HG03442 (cell line): Measurements from ENCODE around the gene EVI5L.
"Not testable (repeated sequence)": the region's sequence is repeated elsewhere in the genome, so short reads cannot be mapped to it uniquely, and the experiment has no call there.

Experiments
- ATAC-seq: cut with Tn5 transposase; IDR thresholded peaks from one replicate; pipeline ENCODE4 v1.9.1; 2021; ENCODE audit warnings: mild to moderate bottlenecking, moderate library complexity; ENCODE audit not compliant: unreplicated experiment

The EVI5L gene

DNA sequence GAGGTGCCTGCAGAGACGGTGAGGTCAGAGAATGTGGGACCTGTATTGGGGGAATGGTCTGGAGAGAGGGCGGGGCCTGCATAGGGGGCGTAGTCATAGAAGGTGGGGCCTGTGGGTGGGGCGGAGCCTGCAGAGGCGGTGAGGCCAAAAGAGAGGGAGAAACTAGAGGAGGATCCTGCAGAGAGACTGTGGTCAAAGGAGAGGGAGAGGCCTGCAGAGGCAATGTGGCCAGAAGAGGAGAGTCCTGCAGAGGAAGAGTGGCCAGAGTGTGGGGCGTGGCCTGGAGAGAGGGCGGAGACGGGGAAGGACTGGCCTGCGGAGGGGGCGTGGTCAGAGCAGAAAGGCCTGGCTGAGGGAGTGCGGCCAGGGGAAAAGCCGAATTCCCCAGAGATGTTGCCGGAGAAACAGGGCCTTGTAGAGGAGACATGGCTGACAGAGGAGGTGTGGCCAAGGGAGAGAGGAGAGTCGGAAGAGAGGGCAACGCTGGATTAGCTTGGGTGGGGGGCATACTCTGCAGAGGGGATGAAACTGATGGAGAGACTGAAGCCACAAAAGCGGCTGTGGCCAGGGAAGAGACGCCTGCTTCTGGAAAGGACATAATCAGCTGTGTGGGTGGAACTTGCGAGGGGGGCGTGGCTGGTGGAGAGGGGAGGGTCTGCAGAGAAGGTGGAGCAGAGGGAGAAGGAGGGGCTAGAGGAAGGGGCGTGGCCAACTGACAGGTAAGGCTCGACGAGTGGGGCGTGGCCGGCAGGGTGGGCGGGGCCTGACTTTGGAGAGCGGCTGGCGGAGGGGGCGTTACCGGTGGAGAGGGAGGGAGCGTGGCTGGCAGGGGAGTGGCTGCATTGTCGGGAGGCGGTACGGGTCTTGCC is 41.7 kb downstream of the EVI5L start:
- no peak for ATAC-seq

GRCh38 chr19:7872306-7873204 is 42.5 kb downstream of the EVI5L start:
- ATAC-seq = no peak

GRCh38 chr19:7873304-7874075 is 43.5 kb downstream of the EVI5L start:
- ATAC-seq = no peak

DNA sequence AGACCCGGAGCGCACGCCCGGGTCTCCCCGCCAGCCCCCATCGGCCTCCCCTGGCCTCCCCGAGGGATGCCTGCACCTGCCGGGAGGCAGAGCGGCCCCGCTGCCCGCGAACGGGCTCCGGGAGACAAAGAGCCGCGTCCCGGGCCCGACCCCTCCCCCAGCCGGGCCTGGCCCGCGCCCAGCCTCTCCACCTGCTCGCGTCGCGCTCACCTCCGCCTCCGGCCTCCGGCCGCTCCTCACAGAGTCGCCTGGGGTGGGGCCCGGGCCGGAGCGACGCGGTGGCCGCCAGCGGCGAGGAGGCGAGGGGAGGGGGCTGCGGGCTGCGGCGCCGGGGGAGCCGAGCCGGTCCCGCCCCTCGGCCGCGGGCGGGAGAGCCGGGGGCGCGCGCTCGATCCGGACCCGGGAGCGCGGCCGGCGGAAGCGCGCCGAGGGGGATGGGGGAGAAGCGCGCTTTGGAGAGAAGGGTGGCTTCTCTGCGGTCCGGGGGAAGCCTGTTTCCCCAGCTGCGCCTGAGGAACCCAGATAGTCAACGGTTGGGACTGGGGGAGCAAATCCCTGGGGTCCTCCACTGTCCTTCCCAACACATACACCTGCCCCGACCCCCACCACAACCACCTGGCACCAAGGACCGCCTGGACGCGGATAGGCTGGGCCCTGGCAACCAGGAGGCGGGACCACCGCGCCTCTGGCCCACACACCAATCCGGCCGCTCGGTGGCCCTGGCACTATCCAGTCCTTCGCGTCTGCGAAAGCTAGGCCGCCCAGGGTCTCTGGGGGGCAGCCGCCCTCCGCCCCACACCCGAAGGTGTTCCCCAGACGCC is 44.3 kb downstream of the EVI5L start, which contains the start of gene PRR36:
PRR36 (minus strand) TSS at position 315 of the 821 bp plus-strand sequence. CDS start 701 bp downstream, outside the sequence.
- ATAC-seq = no peak

- no peak for ATAC-seq
These were observed 44.9 kb downstream of the EVI5L start for GRCh38 chr19:7874897-7875273.

DNA sequence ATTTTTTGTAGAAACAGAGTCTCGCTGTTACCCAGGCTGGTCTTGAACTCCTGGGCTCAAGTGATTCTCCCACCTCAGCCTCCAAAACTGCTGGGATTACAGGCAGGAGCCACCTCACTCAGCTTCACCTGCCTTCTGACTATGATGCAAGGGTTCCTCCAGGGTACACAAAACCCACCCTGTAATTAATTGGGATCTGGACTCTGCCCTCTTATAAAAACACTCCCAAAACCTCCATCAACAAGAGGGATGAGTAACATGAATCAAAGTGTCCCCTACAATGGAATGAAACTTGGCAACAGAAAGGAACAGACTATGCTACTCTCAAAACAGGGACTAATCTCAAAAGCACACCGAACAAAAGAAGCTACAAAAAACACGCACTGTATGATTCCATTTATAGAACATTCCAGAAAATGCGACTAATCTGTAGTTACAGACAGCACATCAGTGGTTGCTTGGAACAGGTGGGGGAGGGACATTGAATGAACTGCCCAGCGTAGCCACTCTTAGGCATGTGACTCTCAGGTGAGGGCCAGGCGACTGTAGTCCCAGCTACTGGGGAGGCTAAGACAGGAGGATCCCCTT is 47.3 kb downstream of the EVI5L start:
- ATAC-seq = no peak

GRCh38 chr19:7879111-7879807 is 49.2 kb downstream of the EVI5L start:
- ATAC-seq = no peak

DNA sequence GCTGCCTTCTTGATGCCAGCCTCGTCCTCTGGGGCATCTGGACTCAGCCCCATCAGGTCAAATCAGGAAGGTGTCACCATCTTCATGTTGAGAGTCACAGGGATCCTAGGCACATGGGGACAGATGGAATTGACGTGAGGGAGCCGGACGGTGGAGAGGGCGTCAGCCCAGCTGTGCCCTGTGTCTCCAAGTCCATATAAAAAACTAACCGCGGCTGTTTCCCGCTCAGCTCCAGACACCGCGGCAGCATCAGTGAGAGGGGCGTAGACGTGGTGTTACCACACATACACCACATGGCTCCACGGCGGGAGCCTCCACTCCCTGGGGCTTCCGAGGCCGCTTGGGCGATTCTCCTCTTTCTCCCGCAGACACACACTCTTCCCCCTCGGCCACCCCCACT is 49.8 kb downstream of the EVI5L start:
- ATAC-seq = no peak

DNA sequence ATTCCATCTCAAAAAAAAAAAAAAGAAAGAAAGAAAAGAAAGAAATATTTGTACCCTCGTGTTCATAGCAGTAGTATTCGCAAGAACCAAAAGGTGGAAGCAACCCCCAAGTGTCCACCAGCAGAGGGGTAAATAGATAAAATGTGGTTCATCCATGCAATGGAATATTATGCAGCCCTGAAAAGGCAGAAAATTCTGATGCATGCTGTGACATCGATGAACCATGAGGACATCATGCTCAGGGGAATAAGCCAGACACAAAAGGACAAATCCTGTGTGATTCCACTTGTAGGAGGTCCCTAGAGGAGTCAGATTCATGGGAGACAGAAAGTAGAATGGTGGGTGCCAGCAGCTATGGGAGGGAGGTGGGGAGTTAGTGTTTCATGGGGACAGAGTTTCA is 51.9 kb downstream of the EVI5L start:
- ATAC-seq = no peak

GRCh38 chr19:7883105-7883504 is 53.1 kb downstream of the EVI5L start:
- no peak for ATAC-seq

- ATAC-seq = no peak
These were observed 54.0 kb downstream of the EVI5L start for GRCh38 chr19:7883796-7884570.

DNA sequence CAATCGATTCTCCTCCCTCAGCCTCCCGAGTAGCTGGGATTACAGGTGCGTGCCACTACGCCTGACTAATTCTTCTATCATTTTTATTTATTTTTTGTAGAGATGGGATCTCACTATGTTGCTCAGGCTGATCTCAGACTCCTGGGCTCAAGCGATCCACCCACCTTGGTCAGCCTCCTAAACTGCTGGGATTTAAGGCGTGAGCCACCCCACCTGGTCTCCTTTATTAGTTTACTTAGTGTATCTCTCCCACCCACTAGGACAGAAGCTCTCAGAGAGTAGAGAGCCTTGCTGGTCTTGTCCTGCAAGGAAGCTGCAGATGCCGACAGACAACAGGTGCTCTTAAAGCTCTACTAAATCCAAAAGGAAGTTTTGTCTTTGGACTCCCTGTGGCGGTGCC is 55.8 kb downstream of the EVI5L start:
- no peak for ATAC-seq

GRCh38 chr19:7887408-7888144 is 57.6 kb downstream of the EVI5L start:
- no peak for ATAC-seq

GRCh38 chr19:7888145-7888825 is 58.3 kb downstream of the EVI5L start, which contains the start of gene LRRC8E:
Gene LRRC8E, plus strand, starts transcription at chr19:7888510. Its CDS starts 7,094 bp downstream, at chr19:7895604.
- ATAC-seq = no peak

DNA sequence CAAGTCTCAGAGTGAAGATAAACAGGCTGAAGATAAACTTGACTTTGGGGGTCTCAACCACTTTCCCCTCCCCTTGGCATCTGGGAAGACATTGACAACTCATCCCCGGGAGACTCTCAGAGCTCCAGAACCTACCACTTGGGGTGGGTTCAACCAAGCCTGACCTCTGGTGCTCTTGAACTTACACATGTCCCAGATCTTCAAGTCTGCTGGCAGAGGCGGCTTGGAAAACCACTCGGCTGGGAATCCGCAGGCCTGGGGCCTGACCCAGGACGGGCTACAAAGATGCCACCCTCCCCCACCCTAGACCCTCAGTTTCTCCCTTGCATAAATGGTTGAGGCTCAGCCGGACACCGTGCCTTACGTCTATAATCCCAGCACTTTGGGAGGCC is 58.8 kb downstream of the EVI5L start:
- ATAC-seq = no peak

DNA sequence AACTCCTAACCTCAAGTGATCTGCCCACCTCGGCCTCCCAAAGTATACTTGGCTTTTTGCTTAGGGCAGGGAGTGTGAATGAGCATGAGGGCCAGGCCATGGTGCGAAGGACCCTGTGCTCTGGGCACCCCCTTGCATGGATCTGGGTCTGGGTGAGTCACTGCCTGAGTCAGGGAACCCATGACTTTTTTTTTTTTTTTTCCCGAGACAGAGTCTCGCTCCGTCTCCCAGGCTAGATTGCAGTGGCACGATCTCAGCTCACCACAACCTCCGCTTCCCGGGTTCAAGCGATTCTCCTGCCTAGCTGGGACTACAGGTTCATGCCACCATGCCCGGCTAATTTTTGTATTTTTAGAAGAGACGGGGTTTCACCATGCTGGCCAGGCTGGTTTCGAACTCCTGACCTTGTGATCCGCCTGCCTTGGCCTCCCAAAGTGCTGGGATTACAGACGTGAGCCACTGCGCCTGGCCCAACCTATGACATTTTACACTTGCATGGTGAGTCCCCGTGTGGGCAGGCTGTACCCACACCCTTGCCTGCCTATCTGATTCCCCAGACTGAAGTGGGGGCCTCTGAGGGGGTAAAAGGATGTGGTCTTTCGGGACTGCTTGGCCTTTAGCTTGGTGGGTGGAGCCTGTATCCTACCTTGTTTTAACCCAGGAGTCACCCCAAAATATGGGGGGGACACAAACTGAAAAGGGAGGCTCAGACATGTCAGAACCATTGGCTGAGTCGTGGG is 63.5 kb downstream of the EVI5L start:
- not testable (repeated sequence) for ATAC-seq
